GM19452 (cell line): ENCODE results near the gene EPB42.
"Not testable (repeated sequence)": the region's sequence is repeated elsewhere in the genome, so short reads cannot be mapped to it uniquely, and the experiment has no call there.

Experiments
- ATAC-seq: cut with Tn5 transposase; IDR thresholded peaks from one replicate; pipeline ENCODE4 v1.9.1; 2021; ENCODE audit not compliant: unreplicated experiment

The EPB42 gene

DNA sequence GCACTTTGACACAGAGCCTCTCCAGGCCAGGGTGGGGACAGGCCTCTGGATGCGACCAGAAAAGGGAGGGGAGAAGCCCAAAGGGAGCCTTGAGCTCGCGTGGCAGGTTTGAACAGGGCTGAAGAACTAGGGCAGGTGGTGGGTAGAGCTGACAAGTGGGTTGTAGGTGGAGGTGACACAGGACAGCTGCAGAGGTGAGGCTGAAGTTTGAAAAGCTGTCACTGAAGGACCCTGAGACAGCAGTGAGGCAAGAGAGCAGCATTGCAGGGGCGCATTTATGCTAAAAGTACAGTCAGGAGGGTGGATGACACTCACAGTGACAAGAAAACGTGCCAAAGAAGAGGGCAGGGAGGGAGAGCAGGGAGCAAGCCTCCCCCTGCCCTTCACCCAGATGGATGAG lies 21.8 kb upstream of the EPB42 start:
- ATAC-seq, result no peak

GRCh38 chr15:43241100-43241499 lies 20.3 kb upstream of the EPB42 start:
- ATAC-seq, result no peak

DNA sequence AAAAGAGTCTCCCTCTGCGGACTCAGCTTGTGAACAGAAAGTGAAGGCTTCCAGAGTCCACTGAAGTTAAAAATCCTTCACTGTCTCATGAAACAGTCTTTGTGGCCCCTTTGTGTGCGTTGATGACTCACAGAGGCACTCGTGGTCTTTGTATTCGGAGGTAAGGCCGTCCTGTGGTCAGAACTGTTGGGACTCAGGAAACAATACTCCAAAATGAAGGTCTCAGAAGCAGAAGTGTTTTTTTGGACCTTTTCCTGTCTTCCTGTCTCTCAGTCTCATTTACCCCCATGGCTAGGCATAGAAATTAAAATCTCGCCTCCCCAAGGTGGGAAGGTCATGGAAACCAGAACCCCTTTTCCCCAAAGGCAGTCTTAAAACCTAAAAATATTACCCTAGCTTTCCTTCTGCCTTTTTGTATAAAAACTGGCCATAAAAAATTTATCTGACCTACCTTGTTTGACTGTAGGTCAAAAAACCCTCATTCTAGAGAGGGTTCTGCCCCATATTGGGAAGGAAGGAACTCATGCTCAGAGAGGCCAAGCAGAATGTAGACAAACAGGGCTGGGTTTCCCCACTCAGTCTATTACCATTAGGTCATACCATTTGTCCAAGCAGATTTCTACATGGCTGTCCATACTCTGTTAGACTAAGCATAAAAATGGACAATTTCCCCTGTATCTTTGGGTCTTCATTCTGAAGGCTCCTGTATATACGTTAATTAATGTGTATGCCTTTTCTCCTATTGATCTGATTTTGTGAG lies 19.1 kb upstream of the EPB42 start:
- ATAC-seq, result peak; percentile 60

DNA sequence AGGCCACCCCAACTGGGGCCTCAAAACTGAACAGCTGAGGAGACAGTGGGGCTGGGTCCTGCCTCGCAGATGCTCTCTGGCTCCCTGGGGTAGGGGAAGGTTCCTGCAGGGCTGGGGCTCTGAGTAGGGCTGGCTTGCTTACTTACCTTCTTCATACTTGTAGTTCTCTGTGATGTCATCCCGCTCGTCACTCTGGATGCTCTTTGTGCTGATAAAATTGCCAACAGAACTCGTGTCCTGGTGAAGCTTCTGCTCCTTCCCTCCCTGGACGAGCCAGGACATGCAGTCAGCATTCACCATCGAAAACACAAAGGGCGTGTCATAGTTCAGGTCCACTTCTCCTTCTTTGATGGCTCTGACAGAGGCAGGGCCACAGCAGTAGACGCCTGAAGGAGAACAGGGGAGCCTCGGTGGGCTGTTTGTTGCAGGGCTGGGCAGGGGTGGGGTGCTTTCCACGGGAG lies 17.9 kb upstream of the EPB42 start:
- no peak for ATAC-seq

GRCh38 chr15:43237842-43238470 lies 17.1 kb upstream of the EPB42 start:
- no peak for ATAC-seq

- ATAC-seq, result no peak
These were observed 14.7 kb upstream of the EPB42 start for GRCh38 chr15:43235536-43235935.

DNA sequence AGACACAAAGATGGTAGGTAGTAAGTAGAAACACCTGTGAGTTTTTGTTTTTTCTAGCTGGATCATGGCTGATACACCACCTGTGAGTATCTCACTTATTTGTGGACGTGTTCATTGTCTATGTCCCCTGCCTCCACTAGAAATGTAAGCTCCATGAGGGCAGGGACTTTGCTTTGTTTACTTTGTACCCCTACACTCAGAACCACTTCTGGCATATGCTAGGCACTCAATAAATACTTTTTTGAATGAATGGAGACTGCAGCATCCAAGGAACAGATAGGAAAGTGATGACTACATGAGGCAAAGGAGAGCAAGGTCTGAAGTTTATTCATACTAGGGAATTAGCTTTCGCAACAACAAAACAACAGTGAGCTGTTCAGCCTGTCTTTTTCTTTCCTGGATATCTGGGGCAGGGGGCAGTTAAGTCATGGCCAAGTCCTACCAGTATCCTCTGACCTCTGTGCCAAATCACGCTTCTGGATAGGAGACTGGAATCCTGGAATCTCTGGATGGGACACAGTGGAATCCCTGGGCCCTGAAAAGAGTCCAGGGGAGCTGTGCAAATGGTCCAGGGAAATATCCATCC lies 11.6 kb upstream of the EPB42 start:
- no peak for ATAC-seq

- ATAC-seq, result no peak
These were observed 9.9 kb upstream of the EPB42 start for GRCh38 chr15:43230640-43231115.

GRCh38 chr15:43229977-43230376 lies 9.2 kb upstream of the EPB42 start:
- no peak for ATAC-seq

DNA sequence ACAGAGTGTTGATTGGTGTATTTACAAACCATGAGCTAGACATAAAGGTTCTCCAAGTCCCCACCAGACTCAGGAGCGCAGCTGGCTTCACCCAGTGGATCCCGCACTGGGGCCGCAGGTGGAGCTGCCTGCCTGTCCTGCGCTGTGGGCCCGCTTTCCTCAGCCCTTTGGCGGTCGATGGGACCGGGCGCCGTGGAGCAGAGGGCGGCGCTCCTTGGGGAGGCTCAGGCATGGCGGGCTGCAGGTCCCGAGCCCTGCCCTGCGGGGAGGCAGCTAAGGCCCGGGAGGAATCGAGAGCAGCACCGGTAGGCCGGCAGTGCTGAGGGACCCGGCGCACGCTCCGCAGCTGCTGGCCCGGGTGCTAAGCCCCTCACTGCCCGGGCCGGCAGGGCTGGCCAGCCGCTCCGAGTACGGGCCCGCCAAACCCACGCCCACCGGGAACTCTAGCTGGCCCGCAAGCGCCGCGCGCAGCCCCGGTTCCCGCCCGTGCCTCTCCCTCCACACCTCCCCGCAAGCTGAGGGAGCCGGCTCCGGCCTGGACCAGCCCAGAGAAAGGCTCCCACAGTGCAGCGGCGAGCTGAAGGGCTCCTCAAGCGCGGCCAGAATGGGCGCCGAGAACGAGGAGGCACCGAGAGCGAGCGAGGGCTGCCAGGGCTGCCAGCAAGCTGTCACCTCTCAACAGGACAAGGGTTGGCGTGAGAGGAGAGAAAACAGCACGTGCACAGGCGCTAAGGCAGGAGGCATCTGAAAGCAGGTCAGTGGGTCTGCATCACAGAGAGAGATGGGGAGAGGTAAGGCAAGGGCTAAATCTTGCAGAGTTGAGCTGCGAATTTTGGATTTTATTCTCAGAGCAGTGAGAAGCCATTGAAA lies 5.9 kb upstream of the EPB42 start:
- ATAC-seq, result no peak

DNA sequence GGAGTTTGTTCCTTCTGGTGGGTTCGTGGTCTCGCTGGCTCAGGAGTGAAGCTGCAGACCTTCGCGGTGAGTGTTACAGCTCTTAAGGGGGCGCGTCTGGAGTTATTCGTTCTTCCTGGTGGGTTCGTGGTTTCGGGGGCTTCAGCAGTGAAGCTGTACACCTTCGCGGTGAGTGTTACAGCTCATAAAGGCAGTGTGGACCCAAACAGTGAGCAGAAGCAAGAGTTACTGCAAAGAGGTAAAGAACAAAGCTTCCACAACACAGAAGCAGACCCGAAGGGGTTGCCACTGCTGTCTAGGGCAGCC lies 5.1 kb upstream of the EPB42 start:
- not testable (repeated sequence) for ATAC-seq

GRCh38 chr15:43225201-43225949 lies 4.6 kb upstream of the EPB42 start:
- no peak for ATAC-seq

GRCh38 chr15:43221422-43221821 lies 604 bp upstream of the EPB42 start:
- ATAC-seq, result no peak

DNA sequence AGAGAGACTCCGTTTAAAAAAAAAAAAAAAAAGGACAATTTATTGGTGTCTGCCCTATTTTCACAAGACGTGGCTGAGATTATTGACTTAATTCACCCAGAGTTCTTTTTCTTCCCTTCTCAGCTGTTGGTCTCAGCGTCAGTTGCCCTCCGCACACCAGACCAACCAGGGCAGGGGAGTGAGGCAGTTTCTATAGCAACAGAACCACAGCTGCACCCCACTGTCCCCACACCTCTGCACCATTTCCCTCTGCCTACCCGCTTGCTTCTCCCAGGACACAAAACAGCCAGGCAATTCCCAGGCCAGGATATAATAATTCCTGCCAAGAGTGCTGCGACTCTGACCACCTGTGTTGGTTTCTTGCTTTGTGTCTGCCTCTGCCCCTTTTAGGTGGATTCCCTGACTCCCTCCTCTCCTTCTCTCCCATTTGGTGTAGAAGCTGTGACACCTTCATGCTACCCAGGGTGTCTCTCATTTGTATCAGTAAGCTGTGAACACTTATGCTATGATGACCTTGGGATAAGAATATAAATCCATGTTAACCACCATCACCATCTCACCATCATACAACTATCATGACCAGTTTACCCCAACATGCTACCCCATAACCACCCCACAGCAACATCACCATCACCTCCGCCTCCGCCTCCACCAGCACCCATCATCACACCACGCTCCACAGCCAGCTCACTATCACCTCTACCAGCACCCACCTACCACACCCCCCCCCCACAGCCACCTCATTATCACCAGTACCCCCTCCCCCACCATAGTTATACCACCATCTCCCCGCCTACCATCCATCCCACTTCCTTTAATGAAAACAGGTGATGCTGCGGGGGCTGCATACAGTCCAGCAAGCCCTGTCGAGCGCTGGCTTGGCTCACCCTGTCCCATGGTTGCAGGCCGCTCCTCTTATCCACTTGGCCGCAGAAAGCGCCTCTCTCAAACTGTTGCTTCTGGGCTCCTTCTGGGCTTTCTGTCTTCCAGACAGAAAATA lies 589 bp downstream of the EPB42 start:
- no peak for ATAC-seq

DNA sequence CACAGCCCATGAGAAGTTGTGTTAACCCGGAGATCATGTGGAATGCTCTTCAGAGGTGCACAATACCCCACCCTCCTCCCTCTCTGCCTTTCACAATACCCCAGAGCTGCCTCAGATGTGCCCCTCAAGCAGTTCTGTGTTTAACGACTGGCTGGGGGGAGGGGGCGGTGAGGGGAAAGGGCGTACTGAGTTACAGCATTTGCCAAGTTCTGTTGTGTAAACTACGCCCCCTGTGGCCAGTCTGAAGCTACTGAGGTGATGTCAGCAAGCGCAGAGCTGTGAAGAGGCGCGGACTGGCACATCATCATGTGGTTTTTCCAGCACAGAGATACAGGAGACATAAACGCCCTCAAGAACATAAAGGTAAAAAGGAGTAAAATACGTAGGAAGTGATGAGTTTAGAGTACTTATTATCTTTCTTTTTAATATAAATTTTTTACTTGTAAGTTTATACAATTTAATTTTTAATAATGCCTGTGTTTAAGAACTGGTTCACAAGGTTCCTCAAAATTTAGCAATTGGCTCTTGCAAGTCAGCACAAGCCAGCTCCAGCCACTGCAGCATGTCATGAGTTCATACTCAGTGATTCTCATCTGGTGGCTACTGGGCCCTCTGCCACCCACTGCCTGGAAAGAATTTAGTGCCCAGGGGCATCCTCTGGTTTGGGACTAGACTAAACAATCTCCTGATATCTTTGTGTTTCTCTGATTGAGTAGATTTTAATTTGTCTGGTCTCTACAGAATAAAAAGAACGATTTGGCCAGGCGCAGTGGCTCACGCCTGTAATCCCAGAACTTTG lies 1.7 kb downstream of the EPB42 start:
- ATAC-seq, result no peak

DNA sequence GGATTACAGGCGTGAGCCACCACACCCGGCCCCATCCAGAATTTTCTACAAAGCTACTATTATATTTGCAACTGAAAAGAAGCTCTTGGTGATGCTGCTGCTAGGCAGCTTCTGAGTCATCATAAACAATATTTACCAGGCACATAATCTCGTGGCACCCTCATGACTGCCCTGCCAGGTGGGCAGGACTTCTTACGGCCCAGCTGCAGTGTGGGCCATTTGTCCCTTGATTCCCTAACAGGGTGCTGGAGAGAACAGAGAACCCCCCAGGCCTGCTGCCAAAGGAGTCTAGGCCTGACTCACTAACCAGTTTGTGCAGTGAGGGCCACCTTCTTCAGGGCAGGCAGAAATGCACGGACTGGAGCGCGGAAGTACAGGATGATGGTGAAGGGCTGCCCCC lies 4.9 kb downstream of the EPB42 start:
- ATAC-seq, result no peak

DNA sequence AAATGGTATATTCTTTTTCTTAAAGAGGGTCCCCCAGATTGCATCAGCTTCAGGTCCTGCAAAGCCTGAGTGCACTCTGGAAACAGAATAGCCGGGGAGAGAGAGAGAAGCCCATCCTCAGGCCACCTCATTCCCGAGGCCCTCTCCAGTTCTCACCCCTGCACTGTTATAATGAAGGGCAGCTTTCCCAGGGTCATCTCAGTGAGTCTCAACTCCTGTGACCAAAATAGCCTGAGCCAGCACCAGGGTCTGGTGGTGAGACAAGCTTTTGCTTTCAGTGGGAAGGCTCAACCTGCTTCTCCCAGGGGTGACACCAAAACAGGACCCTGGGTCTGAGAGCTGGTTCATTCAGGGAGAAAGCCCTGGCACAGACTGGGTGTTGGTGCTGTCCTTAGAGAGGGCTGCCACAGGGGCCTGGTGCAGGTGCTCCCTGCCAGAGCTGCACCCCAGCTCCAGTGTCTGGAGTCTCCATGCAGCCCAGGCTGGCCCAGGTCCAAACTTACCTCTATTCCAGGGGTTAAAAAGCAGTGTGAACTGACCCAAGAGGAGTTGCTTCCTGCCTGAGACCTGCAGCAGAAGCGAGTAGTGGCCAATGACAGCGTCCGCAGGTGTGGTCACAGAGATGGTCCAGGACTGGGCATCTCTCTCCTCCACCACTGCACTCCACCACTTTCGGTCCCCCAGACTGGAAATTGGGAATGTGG lies 6.1 kb downstream of the EPB42 start:
- no peak for ATAC-seq

- ATAC-seq, result no peak
These were observed 6.6 kb downstream of the EPB42 start for GRCh38 chr15:43214169-43214568.
